NCI-H446 (cell line): ENCODE measurements around the gene USF1.
"Not testable (repeated sequence)": the region's sequence is repeated elsewhere in the genome, so short reads cannot be mapped to it uniquely, and the experiment has no call there.

Experiments
- DNase-seq, 2 experiments: peaks; one replicate each; lab custom pipeline; 2025; lab: John Stamatoyannopoulos, UW

The USF1 gene

GRCh38 chr1:161047436-161048420 is 2.0 kb upstream of the USF1 start:
- no peak for DNase-seq

- DNase-seq = no peak
These were observed 940 bp upstream of the USF1 start for GRCh38 chr1:161046605-161047228.

GRCh38 chr1:161044908-161045735 is 655 bp downstream of the USF1 start:
- peak; percentile 19 to 44 for DNase-seq

GRCh38 chr1:161044535-161044907 is 1.3 kb downstream of the USF1 start:
- DNase-seq = no peak

GRCh38 chr1:161039546-161039945 is 6.2 kb downstream of the USF1 start:
- no peak for DNase-seq

GRCh38 chr1:161039154-161039545 is 6.6 kb downstream of the USF1 start:
- DNase-seq = no peak

DNA sequence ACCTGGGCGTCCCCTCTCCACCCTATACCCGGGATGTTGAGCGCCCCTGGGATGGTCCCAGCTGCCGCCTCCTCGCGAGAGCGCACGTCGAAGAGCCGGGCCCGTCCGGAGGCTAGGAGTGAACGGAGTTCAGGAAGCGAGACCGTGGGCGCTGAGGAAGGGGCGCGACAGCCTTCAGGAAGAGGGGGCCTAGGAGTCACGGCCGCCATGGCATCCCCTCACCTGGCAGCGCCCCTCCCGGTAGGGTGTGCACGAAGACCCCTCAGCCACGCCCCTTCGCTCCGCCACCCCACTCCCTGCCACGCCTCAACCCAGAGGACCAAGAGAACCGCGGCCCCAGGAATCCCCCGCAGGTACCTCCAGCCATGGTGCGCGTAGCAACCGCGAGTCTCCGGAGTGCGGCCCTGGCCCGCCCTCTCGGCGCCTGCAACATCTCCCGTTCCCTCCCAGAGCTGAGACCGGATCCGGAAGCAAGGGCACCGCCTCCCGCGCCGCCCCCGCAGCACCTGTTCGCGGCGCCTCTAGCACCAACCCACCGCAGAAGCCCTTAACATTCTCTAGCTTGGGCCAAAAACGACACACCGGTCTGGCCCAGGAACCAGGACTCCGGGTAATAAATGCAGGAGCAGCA is 7.1 kb downstream of the USF1 start, which contains the start of gene TSTD1:
TSS of gene TSTD1 (minus strand) at position 442 of the 631 bp plus-strand sequence. CDS start at position 367, 75 bp downstream.
- peak in 1 of 2 experiments; percentile 68 for DNase-seq

- no peak for DNase-seq
These were observed 7.9 kb downstream of the USF1 start for GRCh38 chr1:161037661-161038522.

- no peak for DNase-seq
These were observed 12.0 kb downstream of the USF1 start for GRCh38 chr1:161033751-161034150.

- no peak for DNase-seq
These were observed 13.4 kb downstream of the USF1 start for GRCh38 chr1:161032409-161032808.

DNA sequence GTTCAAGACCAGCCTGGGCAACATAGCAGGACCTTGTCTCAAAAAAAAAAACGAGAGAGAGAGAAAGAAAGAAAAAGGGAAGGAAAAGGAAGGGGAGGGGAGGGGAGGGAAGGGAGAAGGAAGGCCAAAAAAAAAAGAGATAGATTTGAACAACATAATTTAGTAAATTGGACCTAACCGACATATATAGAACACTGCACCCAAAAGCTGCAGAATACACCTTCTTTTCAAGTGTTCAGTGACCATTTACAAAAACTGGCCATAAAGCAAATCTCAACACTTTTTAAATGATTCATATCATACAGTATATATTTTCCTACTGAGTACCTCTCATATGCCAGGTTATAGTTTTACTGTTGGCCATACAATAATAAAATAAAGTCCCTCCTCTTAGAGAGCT is 13.9 kb downstream of the USF1 start:
- DNase-seq = no peak

DNA sequence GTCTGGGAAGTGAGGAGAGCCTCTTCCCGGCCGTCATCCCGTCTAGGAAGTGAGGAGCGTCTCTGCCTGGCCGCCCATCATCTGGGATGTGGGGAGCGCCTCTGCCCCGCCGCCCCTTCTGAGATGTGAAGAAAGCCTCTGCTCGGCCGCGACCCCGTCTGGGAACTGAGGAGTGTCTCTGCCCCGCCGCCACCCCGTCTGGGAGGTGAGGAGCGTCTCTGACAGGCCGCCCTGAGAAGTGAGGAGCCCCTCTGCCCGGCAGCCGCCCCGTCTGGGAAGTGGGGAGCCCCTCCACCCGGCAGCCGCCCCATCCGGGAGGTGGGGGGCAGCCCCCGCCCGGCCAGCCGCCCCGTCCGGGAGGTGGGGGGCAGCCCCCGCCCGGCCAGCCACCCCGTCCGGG is 16.3 kb downstream of the USF1 start:
- not testable (repeated sequence) for DNase-seq

DNA sequence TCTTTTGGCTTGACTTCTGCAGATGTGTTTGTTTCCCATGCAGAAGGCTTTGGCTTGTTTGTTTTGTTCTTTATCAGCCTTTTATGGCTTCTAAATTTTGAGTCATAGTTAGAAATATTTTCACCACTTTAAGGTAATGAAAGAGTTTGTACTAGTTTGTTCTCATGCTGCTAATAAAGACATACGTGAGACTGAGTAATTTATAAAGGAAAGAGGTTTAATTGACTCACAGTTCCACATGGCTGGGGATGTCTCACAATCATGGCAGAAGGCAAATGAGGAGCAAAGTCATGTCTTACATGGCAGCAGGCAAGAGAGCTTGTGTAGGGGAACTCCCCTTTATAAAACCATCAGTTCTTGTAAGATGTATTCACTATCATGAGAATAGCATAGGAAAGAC is 18.8 kb downstream of the USF1 start:
- not testable (repeated sequence) for DNase-seq

DNA sequence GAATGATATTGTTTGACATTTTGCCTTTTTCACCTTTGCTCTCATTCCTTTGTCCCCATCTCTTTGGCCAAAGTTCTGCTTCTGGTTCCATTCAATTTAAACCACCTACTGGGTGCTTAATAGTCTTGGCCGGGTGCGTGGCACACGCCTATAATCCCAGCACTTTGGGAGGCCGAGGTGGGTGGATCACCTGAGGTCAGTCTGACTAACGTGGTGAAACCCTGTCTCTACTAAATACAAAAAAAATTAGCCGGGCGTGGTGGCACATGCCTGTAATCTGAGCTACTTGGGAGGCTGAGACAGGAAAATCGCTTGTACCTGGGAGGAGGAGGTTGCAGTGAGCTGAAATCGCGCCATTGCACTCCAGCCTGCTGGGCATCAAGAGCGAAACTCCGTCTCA is 23.3 kb downstream of the USF1 start:
- not testable (repeated sequence) for DNase-seq

- DNase-seq = no peak
These were observed 23.8 kb downstream of the USF1 start for GRCh38 chr1:161021970-161022353.

GRCh38 chr1:161021165-161021969 is 24.4 kb downstream of the USF1 start:
- DNase-seq = no peak

DNA sequence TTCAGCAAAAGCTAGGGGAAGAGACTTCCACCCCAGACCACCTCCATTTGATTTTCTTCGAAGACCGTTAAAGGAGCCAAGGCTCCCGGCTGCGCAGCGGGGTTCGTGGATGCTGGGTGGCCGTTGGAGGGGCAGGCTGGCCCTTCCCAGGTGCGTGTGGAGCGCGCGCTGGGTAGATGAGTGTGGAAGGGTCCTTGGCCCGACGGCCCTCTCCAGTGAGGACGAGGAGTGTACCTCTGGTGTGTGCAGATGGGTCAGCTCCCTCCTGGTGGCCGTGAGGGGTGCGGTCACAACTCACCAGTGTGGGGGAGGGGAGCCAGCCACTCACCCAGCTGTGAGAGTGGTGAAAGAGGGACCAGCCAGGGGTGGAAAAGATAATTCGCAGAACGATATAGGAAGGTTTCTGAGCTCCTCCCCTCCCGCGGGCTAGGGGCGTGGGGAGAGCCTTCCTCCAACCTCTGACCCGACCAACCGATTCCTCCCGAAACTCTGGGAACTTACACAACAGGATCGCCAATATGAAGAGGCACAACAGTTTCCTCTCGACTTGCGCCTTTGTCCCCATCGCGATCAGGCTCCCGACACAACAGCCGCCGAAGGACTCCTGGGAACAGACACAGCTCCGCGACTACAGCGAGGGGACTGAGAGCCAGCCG is 25.1 kb downstream of the USF1 start, which contains the start of gene F11R:
TSS of gene F11R (minus strand) at position 644 of the 656 bp plus-strand sequence. CDS start at position 565, 79 bp downstream.
- DNase-seq = no peak

DNA sequence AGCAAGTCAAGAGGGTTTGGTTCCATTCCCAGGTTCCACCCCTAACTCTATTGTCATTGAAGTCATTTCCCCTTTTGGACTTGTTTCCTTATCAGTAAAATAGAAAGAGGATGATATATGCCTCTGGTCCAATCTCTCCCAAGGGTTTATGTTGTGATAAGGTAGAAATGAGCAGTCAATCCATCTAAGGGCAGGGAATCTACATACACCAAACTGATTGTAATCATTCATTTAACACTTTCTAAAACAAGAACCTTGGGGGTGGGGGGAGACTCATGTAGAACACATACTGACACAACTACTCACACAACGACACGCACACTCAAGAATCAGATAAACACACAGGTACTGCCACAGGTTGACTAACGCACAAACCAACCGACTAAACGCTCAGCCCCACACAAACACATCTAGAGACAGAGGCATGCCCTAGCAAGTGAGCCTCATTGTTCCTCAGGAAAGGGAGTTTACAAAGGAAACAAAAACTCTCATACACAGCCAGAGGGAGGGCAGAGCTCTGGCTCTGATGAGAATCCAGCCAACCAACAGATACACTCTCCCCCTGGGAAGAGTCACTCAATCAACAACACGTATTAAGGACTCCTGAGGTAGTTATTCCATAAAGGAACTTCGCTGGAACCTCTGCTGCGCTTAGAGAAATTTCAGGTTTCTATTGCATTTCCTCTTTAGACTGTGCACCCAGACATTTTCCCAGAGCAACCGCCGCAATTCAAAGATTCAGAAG is 25.9 kb downstream of the USF1 start:
- no peak for DNase-seq
